ENCODE results near the gene A3GALT2. TPM values are rescaled to one million over a fixed set of nuclear protein-coding genes. Genes with fewer than 3 reads are reported as not detected.

The A3GALT2 gene
- total RNA-seq, 1 experiment from 2014 or later, result not detected

DNA sequence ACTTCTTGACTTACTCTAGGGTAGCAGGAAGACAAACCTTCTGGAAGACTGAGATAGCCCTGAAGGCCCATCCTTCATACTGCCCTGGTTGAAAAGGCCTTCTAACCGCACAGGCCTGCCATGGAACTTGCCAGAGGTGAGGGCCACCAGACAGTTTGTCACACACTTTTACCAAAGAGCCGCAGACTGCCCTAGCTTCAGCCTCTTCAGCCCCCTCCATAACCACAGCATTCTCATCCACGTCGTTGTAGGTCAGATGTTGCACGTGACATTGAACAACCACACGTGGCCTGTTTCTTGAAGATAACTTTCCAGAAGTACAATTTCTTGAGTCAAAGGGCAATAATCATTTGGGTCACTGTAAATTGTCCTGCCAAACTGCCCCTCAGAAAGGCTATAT is 45.7 kb downstream of the A3GALT2 start:
- ATAC-seq, result no peak
- TF ChIP-seq TEAD1 (CRISPR knock-in tag; IDR thresholded peaks at IDR 0.05) (no peak), ZNF219 (CRISPR knock-in tag; IDR thresholded peaks at IDR 0.05; ENCODE audit: borderline replicate concordance) (no peak), EMX1 (CRISPR knock-in tag; IDR thresholded peaks at IDR 0.05) (no peak)
- TF ChIP-seq, protein P1, sequence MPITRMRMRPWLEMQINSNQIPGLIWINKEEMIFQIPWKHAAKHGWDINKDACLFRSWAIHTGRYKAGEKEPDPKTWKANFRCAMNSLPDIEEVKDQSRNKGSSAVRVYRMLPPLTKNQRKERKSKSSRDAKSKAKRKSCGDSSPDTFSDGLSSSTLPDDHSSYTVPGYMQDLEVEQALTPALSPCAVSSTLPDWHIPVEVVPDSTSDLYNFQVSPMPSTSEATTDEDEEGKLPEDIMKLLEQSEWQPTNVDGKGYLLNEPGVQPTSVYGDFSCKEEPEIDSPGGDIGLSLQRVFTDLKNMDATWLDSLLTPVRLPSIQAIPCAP (CRISPR knock-in tag; IDR thresholded peaks at IDR 0.05), result no peak
- no peak overlapping the region for H3K27ac Mint-ChIP-seq
- CTCF ChIA-PET, result interaction anchor here (2.0 kb wide), 1 partner anchor 20 kb away, joined by 8 read pairs; no protein-coding TSS in a partner anchor
- POLR2A ChIA-PET, result no interaction called here
- peaks cover 9% of the 10 kb centered on the region; the same call in 1 of the 2 replicates for H3K36me3 Mint-ChIP-seq
- no peaks in the 10 kb centered on the region for H3K27me3 Mint-ChIP-seq (ENCODE audit: low read depth)
- H3K4me1 Mint-ChIP-seq, result peaks cover 26% of the 10 kb centered on the region
- H3K4me3 Mint-ChIP-seq, result no peak overlapping the region
- DNase-seq (ENCODE audit: low spot score), result no peak
- H3K9me3 Mint-ChIP-seq, result no peaks in the 10 kb centered on the region

DNA sequence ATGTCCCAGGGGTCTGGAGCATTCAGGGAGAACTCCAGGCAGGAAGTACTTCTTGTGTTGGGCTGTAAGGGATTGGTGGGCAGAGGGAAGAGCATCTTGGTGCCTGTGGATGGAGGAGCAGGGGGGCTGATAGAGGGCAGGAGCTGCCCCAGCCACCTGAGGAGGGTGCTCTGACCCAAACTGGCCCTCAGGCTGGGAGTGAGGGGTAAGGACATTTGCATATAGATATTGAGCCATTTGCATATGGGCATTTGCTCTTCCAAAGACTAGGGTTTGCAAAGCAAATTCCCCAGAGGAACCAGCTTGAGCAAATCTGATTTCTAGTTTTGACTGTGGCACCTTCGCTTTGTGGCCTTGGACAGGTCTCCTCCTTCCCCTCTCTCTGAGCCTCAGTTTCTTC is 46.5 kb downstream of the A3GALT2 start:
- TF ChIP-seq, protein P2, sequence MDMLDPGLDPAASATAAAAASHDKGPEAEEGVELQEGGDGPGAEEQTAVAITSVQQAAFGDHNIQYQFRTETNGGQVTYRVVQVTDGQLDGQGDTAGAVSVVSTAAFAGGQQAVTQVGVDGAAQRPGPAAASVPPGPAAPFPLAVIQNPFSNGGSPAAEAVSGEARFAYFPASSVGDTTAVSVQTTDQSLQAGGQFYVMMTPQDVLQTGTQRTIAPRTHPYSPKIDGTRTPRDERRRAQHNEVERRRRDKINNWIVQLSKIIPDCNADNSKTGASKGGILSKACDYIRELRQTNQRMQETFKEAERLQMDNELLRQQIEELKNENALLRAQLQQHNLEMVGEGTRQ (CRISPR knock-in tag; IDR thresholded peaks at IDR 0.05), result no peak
- TF ChIP-seq, protein P3, sequence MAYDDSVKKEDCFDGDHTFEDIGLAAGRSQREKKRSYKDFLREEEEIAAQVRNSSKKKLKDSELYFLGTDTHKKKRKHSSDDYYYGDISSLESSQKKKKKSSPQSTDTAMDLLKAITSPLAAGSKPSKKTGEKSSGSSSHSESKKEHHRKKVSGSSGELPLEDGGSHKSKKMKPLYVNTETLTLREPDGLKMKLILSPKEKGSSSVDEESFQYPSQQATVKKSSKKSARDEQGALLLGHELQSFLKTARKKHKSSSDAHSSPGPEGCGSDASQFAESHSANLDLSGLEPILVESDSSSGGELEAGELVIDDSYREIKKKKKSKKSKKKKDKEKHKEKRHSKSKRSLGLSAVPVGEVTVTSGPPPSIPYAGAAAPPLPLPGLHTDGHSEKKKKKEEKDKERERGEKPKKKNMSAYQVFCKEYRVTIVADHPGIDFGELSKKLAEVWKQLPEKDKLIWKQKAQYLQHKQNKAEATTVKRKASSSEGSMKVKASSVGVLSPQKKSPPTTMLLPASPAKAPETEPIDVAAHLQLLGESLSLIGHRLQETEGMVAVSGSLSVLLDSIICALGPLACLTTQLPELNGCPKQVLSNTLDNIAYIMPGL (CRISPR knock-in tag; IDR thresholded peaks at IDR 0.05), result no peak
- TF ChIP-seq, protein P4, sequence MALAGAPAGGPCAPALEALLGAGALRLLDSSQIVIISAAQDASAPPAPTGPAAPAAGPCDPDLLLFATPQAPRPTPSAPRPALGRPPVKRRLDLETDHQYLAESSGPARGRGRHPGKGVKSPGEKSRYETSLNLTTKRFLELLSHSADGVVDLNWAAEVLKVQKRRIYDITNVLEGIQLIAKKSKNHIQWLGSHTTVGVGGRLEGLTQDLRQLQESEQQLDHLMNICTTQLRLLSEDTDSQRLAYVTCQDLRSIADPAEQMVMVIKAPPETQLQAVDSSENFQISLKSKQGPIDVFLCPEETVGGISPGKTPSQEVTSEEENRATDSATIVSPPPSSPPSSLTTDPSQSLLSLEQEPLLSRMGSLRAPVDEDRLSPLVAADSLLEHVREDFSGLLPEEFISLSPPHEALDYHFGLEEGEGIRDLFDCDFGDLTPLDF (CRISPR knock-in tag; IDR thresholded peaks at IDR 0.05), result no peak
- TF ChIP-seq NFYB (CRISPR knock-in tag; conservative IDR thresholded peaks at IDR 0.05; ENCODE audit: low read depth) (no peak), NR1H2 (CRISPR knock-in tag; IDR thresholded peaks at IDR 0.05) (no peak), GTF2I (CRISPR knock-in tag; conservative IDR thresholded peaks at IDR 0.05) (no peak), OVOL2 (CRISPR knock-in tag; IDR thresholded peaks at IDR 0.05; ENCODE audit: borderline replicate concordance) (no peak), GRHL2 (CRISPR knock-in tag; IDR thresholded peaks at IDR 0.05; ENCODE audit: insufficient replicate concordance, severe bottlenecking) (no peak), SOX15 (CRISPR knock-in tag; IDR thresholded peaks at IDR 0.05) (no peak), GABPB1 (CRISPR knock-in tag; IDR thresholded peaks at IDR 0.05) (no peak), JUN (CRISPR knock-in tag; IDR thresholded peaks at IDR 0.05) (no peak)
- TF ChIP-seq, protein P5, sequence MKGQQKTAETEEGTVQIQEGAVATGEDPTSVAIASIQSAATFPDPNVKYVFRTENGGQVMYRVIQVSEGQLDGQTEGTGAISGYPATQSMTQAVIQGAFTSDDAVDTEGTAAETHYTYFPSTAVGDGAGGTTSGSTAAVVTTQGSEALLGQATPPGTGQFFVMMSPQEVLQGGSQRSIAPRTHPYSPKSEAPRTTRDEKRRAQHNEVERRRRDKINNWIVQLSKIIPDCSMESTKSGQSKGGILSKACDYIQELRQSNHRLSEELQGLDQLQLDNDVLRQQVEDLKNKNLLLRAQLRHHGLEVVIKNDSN (CRISPR knock-in tag; IDR thresholded peaks at IDR 0.05), result no peak
- TF ChIP-seq, protein P6, sequence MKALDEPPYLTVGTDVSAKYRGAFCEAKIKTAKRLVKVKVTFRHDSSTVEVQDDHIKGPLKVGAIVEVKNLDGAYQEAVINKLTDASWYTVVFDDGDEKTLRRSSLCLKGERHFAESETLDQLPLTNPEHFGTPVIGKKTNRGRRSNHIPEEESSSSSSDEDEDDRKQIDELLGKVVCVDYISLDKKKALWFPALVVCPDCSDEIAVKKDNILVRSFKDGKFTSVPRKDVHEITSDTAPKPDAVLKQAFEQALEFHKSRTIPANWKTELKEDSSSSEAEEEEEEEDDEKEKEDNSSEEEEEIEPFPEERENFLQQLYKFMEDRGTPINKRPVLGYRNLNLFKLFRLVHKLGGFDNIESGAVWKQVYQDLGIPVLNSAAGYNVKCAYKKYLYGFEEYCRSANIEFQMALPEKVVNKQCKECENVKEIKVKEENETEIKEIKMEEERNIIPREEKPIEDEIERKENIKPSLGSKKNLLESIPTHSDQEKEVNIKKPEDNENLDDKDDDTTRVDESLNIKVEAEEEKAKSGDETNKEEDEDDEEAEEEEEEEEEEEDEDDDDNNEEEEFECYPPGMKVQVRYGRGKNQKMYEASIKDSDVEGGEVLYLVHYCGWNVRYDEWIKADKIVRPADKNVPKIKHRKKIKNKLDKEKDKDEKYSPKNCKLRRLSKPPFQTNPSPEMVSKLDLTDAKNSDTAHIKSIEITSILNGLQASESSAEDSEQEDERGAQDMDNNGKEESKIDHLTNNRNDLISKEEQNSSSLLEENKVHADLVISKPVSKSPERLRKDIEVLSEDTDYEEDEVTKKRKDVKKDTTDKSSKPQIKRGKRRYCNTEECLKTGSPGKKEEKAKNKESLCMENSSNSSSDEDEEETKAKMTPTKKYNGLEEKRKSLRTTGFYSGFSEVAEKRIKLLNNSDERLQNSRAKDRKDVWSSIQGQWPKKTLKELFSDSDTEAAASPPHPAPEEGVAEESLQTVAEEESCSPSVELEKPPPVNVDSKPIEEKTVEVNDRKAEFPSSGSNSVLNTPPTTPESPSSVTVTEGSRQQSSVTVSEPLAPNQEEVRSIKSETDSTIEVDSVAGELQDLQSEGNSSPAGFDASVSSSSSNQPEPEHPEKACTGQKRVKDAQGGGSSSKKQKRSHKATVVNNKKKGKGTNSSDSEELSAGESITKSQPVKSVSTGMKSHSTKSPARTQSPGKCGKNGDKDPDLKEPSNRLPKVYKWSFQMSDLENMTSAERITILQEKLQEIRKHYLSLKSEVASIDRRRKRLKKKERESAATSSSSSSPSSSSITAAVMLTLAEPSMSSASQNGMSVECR (CRISPR knock-in tag; IDR thresholded peaks at IDR 0.05; ENCODE audit: borderline replicate concordance), result no peak
- TF ChIP-seq, protein P1 (CRISPR knock-in tag; IDR thresholded peaks at IDR 0.05), result no peak
- TF ChIP-seq, protein P7, sequence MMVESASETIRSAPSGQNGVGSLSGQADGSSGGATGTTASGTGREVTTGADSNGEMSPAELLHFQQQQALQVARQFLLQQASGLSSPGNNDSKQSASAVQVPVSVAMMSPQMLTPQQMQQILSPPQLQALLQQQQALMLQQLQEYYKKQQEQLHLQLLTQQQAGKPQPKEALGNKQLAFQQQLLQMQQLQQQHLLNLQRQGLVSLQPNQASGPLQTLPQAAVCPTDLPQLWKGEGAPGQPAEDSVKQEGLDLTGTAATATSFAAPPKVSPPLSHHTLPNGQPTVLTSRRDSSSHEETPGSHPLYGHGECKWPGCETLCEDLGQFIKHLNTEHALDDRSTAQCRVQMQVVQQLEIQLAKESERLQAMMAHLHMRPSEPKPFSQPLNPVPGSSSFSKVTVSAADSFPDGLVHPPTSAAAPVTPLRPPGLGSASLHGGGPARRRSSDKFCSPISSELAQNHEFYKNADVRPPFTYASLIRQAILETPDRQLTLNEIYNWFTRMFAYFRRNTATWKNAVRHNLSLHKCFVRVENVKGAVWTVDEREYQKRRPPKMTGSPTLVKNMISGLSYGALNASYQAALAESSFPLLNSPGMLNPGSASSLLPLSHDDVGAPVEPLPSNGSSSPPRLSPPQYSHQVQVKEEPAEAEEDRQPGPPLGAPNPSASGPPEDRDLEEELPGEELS (CRISPR knock-in tag; IDR thresholded peaks at IDR 0.05), result no peak
- TF ChIP-seq, protein P8, sequence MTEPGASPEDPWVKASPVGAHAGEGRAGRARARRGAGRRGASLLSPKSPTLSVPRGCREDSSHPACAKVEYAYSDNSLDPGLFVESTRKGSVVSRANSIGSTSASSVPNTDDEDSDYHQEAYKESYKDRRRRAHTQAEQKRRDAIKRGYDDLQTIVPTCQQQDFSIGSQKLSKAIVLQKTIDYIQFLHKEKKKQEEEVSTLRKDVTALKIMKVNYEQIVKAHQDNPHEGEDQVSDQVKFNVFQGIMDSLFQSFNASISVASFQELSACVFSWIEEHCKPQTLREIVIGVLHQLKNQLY (CRISPR knock-in tag; IDR thresholded peaks at IDR 0.05), result no peak
- TF ChIP-seq, protein P9, sequence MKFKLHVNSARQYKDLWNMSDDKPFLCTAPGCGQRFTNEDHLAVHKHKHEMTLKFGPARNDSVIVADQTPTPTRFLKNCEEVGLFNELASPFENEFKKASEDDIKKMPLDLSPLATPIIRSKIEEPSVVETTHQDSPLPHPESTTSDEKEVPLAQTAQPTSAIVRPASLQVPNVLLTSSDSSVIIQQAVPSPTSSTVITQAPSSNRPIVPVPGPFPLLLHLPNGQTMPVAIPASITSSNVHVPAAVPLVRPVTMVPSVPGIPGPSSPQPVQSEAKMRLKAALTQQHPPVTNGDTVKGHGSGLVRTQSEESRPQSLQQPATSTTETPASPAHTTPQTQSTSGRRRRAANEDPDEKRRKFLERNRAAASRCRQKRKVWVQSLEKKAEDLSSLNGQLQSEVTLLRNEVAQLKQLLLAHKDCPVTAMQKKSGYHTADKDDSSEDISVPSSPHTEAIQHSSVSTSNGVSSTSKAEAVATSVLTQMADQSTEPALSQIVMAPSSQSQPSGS (CRISPR knock-in tag; IDR thresholded peaks at IDR 0.05; ENCODE audit: borderline replicate concordance, low read depth), result no peak
- POLR2A ChIA-PET, result no interaction called here
- peaks cover 26% of the 10 kb centered on the region for H3K4me1 Mint-ChIP-seq
- no peak overlapping the region for H3K27ac Mint-ChIP-seq
- no peaks in the 10 kb centered on the region for H3K27me3 Mint-ChIP-seq (ENCODE audit: low read depth)
- no peaks in the 10 kb centered on the region for H3K9me3 Mint-ChIP-seq
- peak; percentile 57 for ATAC-seq
- no peak overlapping the region for H3K4me3 Mint-ChIP-seq
- H3K36me3 Mint-ChIP-seq, result peaks cover 10% of the 10 kb centered on the region
- CTCF ChIA-PET, result interaction anchor here (0.5 to 2.0 kb wide), 2 partner anchors 21 to 1025 kb away, joined by 4 to 8 read pairs; no protein-coding TSS in a partner anchor
- DNase-seq (ENCODE audit: low spot score), result no peak

All from WTC11 (cell line).